Pulmonary artery endothelial cell (primary cell): Measurements from ENCODE around the gene KRTAP12-4. TPM values are rescaled to one million over a fixed set of nuclear protein-coding genes. Genes with fewer than 3 reads are reported as not detected.
"Not testable (repeated sequence)": the region's sequence is repeated elsewhere in the genome, so short reads cannot be mapped to it uniquely, and the experiment has no call there.

Experiments used
- DNase-seq: peaks from one replicate; pipeline ENCODE4 v3.0.0-alpha.2; 2011; ENCODE audit warnings: low read depth, low spot score
- total RNA-seq: library from RNA; depleted of rRNA; stranded (reverse); fragments of >200 nt; gene quantifications from 2 replicates; pipeline ENCODE4 v1.2.3, GENCODE V29; 2014

Gene KRTAP12-4
- total RNA-seq, 1 donor from 2014 or later: not detected

DNA sequence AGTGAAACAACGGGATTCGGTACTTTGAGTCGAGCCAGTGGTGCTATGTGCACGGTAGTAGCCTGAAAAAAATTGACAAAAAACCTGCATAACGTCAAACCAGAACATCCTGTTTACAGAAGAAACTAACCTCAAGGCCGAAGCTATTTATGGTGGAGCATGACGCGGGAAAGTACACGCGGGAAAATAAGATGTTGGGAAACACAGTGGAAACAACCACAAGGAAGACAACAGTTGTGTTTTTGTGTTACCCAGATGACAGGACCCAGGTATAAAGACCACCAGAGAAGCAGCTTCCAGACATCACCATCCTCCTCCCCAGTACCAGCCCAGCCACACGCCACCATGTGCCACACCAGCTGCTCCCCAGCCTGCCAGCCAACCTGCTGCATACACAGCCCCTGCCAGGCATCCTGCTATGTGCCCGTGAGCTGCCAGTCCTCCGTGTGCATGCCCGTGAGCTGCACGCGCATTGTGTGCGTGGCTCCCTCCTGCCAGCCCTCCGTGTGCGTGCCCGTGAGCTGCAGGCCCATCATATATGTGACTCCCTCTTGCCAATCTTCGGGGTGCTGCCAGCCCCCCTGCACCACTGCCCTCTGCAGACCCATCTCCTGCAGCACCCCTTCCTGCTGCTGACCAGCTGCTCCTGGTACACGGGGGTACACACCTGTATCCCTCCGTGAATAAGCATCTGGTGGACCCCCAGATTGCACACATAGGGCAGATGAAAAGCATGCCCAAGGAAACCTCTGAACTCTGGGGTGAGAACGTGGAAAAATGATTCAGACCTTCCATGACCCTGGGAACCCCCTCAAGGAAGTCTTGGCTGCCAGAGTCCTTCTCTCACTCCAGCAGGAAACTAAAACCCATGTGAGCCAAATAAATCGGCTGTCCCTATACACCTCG, 3.4 kb upstream of the KRTAP12-4 start, which contains the start of gene KRTAP12-3:
Gene KRTAP12-3 (plus strand): TSS at position 298 of the 906 bp plus-strand sequence. CDS start 48 bp downstream, at position 346.
- no peak for DNase-seq

DNA sequence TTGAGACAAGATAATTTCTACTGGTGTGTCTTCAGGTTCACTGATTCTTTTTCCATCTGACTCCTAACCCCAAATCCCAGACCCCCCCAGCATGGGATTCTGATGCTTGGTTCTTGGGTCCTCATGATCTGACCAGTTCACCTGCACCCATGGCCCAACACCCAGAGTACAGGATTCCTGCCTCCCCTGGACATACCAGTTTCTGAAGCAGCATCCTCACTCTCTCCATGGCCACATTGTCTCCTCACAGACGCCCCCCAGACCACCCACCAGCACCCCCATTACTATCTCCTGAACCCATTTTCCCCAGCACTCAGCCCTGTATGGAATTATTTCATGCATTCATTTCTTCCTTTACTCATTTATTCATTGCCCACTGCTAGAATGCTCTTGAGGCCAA, 2.4 kb upstream of the KRTAP12-4 start:
- no peak for DNase-seq

DNA sequence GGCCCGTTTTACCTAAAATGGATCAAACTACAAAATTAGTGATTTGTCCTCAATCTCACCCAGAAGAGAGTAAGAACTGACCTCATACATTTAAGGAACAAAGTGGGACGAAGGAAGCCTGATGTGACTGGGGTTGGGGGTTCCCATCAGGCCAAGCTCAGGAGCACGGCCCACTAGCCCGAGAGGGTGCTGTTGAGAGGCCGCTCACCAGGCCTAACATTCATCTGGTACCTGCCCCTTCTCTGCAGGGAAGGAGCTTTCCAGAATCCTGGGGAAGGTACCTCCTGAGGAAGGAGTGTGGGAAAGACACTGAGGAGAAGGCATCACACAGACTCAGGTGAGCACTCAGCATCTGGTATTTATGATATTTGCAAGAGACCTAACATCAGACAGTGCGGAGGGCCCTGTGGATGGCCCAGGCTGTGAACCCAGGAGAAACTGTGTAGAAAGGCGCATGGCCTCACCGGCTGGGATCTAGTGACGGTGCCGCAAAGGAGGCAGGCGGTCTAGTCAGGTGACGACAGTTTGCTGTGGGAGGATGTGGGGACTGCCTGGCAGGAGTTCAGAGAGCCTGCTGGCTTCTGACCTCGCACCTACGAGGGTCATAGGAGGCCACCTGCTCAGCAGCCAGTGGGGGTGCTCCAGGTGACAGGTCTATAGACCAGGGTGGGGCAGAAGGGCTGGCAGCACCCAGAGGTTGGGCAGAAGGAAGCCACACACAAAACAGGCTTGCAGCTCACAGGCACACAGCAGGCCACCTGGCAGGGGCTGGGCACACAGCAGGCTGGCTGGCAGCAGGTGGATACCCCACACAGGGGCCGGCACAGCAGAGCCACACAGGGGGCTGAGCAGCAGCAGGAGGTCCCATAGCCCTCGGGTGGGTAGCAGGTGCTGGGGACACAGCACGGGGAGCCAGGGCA, 543 bp downstream of the KRTAP12-4 start:
- no peak for DNase-seq

DNA sequence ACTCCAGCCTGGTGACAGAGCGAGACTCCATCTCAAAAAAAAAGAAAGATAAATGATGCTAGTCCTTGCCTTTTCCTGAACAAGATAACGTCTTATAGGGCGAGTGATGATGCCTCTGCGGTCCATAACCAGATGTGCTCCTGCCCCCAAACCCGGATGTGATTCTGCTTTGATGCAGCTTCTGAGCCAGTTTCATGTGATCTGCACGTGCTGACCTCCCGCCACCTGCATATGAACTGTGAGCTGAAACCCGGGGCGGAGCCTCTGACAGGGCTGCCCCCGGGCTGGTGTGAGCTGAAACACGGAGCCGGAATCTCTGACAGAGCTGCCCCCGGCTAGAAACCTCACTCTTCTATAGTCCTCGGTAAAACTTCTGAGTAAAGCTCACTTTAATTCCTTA, 1.3 kb downstream of the KRTAP12-4 start:
- DNase-seq: no peak

DNA sequence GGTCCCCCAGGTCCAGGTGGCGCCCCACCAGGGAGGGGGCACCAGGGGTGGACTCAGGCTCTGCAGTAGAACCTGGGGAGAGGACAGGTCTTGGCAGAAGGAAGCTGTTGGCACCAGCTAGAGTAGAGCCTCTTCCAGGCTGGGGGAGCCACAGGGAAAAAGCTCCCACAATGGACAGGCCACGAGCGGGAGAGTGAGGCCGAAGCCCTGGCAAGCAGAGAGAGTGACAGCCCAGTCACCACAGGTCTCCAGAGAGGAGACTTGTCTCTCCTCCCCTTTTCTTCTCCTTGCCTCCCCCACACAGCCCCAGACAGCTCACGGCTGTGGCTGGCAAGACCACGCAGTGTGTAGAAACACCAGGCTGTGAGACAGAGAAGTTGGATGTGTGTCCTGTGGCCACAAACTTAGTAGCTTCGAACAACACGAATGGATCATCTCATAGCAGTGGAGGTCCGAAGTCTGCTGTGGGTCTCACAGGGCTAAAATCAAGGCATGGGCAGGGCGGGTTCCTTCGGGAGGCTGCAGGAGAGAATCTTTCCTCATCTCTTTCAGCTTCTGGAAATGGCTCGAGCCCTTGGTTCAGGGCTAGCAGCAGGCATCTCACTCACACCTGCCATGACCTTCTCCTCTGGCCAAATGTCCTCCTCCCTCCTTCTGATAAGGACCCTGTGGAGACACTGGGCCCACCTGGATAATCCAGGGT, 3.3 kb downstream of the KRTAP12-4 start:
- no peak for DNase-seq

DNA sequence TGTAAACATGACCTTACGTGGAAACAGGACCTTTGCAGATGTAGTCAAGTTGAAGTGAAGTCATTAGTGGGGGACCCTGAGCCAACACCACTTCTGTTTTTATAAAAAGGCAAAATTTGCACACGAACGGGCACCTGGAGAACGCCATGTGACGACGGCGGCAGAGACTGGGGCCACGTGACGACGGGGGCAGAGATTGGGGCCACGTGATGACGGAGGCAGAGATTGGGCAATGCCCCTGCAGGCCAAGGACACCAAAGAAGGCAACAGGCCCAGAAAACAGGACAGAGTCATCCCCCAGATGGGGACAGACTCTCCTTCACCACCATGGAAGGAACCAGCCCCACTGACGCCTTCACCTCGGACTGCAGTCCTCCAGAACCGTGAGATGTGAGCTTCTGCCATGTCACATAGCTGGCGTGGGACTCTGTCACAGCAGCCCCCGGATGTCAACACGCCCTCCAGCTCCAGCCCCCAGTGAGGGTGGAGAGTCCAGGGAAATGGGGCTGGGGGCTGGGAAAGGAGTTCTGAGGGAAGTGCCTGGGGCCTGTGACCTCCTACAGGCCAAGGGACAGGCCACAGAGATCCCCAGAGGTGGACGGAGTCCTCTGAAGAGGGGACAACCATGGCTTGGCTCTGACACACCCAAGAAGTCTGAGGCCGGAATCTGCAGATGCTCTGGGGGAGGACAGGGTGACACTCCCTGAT, 4.0 kb downstream of the KRTAP12-4 start:
- DNase-seq: no peak

DNA sequence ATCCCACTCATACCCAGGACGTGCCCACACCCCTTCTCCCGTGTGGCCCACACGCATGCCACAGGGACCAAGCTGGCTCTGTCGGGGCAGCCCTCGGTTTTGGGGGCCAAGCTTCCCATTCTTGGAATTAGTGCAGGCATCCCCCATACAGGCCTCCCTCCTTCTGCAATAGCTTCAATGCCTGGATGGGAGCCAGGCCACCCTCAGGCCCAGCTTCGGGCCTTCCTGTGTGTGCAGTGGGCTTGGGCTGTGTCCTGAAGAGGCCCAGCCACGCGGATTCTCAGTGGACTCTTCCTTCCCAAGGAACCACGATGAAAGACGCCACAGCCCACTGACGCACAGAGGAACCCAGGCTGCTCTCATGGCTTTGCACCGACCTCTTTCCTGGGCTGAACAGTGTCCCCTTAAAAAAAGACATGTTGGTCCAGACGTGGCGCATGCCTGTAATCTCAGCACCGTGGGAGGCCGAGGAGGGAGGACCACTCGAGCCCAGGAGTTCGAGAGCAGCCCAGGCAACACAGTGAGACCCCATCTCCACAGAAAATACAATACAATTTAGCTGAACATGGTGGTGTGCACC, 4.8 kb downstream of the KRTAP12-4 start:
- no peak for DNase-seq

DNA sequence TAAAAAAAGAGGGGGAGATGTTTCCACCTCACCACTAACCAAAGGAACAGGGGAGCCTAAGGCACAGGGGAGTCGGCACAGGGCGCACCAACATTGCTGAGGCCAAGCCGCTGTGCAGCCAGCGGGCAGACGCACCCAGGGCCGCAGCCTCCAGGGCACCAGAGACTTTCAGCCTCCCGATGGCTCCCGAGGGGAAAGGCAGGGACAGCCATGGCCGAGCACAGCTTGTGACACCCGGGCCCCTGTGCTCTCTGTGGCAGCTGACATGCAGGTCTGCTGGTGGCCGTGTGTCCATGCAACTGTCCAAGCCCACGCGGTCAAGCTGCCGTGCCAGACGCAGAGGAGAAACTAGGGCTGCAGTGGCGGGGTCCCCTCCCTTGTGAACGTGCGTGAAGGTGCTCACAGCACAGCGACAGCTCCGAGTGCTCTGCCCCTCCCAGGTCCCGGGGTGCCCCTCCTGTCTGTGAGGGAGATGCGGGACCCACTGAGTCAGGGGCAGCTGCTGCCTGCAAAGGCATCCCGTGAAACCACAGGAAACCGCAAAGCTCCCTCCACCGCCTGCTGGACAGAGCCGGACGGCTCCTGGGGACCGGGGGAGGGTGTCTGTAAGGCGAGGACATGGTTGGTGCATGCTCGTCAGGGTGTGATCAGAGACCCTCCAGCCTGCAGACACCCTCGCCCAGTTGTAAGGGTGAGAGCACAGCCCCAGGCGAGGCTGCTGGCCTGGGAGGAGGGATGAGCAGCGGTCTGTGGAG, 5.7 kb downstream of the KRTAP12-4 start:
- no peak for DNase-seq

DNA sequence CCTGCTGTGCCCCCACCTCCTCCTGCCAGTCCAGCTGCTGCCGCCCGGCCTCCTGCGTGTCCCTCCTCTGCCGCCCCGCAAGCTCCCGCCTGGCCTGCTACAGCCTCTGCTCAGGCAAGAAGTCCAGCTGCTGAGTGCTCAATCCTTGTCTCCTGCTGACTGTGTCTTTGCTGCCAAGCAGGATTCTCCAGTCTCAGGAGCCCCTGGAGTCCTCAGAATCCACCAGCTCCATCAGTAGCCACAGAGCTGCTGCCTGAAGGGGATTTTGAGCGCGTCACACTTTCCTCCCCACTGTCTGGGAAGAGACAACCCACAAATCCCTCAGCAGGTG, 7.3 kb downstream of the KRTAP12-4 start:
- no peak for DNase-seq

DNA sequence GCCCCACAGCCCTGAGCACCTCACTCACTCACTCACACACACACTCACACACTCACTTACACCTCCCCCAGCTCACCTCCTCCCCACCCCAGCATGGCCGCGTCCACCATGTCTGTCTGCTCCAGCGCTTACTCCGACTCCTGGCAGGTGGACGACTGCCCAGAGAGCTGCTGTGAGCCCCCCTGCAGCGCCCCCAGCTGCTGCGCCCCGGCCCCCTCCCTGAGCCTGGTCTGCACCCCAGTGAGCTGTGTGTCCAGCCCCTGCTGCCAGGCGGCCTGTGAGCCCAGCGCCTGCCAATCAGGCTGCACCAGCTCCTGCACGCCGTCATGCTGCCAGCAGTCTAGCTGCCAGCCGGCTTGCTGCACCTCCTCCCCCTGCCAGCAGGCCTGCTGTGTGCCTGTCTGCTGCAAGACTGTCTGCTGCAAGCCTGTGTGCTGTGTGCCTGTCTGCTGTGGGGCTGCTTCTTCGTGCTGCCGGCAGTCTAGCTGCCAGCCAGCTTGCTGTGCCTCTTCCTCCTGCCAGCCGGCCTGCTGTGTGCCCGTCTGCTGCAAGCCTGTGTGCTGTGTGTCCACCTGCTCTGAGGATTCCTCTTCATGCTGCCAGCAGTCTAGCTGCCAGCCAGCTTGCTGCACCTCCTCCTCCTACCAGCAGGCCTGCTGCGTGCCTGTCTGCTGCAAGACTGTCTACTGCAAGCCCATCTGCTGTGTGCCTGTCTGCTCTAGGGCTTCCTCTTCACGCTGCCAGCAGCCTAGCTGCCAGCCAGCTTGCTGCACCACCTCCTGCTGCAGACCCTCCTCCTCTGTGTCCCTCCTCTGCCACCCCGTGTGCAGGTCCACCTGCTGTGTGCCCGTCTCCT, 7.9 kb downstream of the KRTAP12-4 start, which contains the start of gene KRTAP10-11:
Gene KRTAP10-11 (plus strand): TSS at position 49 of the 856 bp plus-strand sequence. CDS start 45 bp downstream, at position 94.
- DNase-seq: not testable (repeated sequence)

DNA sequence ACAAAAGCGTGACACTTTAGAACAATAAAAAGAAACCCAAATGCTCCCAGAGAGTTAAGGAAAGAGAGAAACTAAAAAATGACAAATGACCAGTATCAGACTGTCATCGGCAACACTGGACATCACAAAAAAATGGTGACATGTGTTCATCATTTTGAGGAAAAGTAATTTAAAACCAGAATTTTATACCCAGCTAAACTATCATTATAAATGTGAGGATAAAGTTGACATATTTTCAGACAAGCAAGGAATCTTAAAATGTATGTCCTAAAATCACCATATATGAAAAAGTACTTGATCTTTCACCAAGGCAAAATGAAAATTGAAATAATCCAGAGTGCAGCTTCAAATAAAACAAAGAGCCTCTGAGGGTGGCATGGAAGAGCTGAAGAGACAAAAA, 9.6 kb downstream of the KRTAP12-4 start:
- no peak for DNase-seq

DNA sequence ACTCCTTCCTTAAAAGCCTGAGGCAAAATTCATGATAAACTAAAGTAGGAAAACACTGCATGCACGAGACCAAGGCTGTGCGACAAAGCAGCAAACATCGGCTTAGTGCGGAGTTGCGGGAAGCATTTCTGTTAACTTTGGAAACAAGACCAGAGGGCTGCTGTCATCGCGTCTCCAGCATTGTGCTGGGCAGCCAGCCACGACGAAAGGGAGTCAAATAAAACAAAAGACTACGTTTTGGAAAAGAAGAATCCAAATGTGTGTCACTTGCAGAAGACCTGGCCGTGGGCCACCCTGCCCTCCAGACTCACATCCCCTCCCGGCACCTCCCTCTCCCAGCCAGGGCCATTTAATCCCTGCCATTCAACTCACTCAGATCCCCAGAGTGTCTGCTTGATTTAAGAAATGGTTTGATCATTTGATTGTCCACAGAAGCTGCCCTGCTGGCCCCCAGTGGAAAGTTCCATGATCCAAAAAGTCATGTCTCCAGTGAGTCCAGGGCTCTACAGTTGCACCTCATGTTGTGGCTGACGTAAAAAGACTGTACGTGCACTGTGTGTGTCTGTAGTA, 10.6 kb downstream of the KRTAP12-4 start:
- no peak for DNase-seq

DNA sequence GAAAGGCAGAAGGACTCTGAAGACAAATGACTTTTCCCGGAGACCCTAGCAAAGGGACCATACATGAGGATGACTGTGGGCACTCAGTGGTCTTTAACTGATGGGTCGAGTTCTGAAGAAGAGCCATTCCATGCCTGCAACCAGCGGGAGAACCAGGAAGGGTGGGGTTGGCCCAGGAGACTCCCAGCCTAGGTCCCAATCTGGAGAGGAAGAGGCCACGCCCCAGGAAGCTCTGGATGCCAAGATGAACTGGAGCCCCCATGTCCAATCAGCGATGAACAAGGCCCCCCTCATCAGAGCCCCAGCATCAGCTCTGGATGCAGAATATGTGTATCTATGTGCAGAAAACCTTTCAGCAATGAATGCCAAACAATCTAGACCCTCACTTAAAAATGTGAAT, 13.7 kb downstream of the KRTAP12-4 start:
- DNase-seq: no peak

DNA sequence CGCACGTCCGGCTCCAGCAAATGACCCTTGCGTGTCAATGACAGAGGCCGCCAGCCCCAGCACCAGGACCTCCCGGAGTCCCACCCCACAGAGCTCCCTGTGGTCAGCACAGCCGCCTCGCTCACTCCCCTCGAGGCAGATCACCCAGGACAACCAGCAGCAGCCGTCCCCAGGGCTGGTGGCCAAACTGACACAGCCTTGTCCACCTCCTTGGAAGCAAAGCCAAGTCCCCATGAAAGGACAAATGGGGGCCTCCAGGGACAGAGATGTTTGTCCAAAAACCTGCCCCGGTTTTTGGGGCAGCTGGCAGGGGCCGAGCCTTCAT, 15.2 kb downstream of the KRTAP12-4 start:
- DNase-seq: no peak

DNA sequence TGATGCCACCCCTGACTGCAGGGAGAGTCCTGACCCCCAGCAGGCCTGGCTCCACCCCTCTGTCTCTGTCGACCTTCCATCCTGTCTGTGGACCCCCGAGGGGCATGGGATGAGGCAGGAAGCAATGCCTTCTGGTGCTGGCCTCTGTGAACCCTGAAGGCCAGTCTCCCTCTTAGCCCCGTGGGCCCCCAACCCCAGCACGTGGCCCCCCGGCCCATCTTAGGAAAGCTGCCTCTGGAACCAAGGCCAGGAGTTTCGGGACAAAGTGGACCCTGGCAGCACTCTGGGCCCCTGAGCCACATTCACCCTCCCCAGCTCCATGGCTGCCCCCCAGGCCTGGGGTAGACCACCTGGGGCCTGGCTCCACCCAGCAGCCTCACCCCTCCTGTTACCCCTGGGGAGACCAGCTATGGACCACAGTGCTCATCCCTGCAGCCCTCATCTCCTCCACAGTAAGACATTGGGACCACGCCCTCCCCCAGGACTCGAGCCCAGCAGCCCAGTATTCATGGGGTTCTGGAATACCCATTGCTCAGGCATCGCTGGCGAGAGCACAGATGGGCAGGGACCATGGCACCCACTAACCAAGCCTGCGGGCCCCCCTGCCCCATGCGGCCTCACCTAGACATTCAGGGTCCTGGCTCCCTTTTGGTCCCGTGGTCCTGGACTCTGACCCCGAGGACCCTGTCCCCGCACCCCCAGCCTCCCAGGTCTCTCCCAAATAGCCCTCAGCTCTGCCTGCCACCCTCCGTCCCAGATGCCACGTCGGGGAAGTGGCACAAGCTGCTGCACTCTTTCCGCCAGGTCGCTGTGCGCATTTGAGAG, 15.7 kb downstream of the KRTAP12-4 start:
- not testable (repeated sequence) for DNase-seq

DNA sequence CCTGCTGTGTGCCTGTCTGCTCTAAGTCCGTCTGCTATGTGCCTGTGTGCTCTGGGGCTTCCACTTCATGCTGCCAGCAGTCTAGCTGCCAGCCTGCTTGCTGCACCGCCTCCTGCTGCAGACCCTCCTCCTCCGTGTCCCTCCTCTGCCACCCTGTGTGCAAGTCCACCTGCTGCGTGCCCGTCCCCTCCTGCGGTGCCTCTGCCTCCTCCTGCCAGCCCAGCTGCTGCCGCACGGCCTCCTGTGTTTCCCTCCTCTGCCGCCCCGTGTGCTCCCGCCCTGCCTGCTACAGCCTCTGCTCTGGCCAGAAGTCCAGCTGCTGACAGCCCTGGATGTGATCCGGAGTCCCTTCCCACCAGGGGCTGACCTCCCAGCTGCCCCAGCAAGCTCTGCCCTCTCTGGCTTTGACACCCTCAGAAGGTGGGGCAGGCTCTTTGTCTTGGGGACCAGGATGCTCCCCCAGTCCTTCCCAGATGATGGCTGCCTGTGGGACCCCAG, 16.6 kb downstream of the KRTAP12-4 start:
- DNase-seq: not testable (repeated sequence)
